BJ (cell line): Measurements from ENCODE around the gene PI4KA. TPM values are rescaled to one million over a fixed set of nuclear protein-coding genes. Genes with fewer than 3 reads are reported as not detected.

Experiments used
- CTCF ChIA-PET: fragments of 350-600 bp; formaldehyde crosslinking; extraction: SDS; loops from one replicate; lab custom pipeline; 2021; ENCODE audit warnings: antibody characterized with exemption, inconsistent platforms; lab: Yijun Ruan, JAX
- POLR2A ChIA-PET: fragments of 300-600 bp; sonication (Branson Sonifier 250); formaldehyde crosslinking; extraction: SDS; loops from one replicate; lab custom pipeline; 2021; ENCODE audit warnings: antibody characterized with exemption; lab: Charles Lee
- DNase-seq: peaks from one replicate; pipeline ENCODE4 v3.0.0-alpha.2; 2011; ENCODE audit warnings: low read depth
- H3K27me3 ChIP-seq: 2 replicates; pipeline ENCODE4 v1.6.0; 2011; ENCODE audit warnings: low read length; ENCODE audit not compliant: control insufficient read depth, insufficient read depth
- H3K36me3 ChIP-seq: 2 replicates; pipeline ENCODE4 v1.5.1; 2011; ENCODE audit warnings: low read length; ENCODE audit not compliant: control insufficient read depth, insufficient read depth
- H3K4me3 ChIP-seq: 2 replicates; pipeline ENCODE4 v1.5.1; 2011; ENCODE audit warnings: low read depth, mild to moderate bottlenecking, control low read depth, low read length
- polyA plus RNA-seq: library from polyadenylated mRNA; depleted of rRNA; stranded (reverse); fragments of >200 nt; gene quantifications from 2 replicates; pipeline ENCODE4 v1.2.3, GENCODE V29; 2011
- TF ChIP-seq, protein P1 (sequence below): IDR thresholded peaks from 2 replicates; pipeline ENCODE4 v1.5.1; 2011; ENCODE audit warnings: low read depth, mild to moderate bottlenecking, control low read depth, inconsistent platforms, low read length, moderate library complexity; ENCODE audit not compliant: insufficient read depth

The PI4KA gene
- polyA plus RNA-seq, 1 experiment, result 34.2 TPM

DNA sequence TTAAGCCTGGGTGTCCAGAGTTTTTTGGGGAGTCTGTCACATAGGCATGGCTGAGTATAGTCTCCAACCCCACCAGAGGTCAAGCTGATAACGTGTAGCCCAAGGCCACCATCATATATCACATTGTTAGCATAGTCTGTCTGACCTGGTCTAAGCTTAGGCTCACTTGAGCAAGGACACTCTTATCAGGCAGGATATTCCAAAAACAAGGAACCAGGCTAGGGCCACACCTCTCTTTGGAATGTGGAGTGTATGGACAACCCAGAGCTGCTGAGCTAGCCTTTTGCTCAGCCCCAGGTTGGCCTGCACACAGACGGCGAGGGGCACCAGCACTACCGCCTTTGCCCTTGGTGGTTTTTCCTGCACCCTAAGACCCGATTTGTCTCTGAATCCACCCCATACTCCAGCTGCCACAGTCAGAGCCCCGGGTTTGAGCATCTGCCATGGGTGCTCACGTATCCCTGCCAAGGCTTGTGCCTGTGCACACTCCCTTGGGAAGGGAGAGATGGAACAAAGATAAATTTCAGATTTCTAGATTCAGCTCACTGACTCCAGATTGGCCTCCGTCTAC is 7.3 kb upstream of the PI4KA start:
- Histone ChIP-seq H3K36me3 (peaks cover 2% of the 10 kb centered on the region; the same call in 1 of the 2 replicates), H3K4me3 (no peak overlapping the region), H3K27me3 (no peaks in the 10 kb centered on the region)
- ChIA-PET CTCF (interaction anchor here (1.2 to 2.0 kb wide), 3 partner anchors 14 to 62 kb away, joined by 3 to 11 read pairs (median 3); no protein-coding TSS in a partner anchor), POLR2A (no interaction called here)
- no peak for DNase-seq
- TF ChIP-seq, protein P1, sequence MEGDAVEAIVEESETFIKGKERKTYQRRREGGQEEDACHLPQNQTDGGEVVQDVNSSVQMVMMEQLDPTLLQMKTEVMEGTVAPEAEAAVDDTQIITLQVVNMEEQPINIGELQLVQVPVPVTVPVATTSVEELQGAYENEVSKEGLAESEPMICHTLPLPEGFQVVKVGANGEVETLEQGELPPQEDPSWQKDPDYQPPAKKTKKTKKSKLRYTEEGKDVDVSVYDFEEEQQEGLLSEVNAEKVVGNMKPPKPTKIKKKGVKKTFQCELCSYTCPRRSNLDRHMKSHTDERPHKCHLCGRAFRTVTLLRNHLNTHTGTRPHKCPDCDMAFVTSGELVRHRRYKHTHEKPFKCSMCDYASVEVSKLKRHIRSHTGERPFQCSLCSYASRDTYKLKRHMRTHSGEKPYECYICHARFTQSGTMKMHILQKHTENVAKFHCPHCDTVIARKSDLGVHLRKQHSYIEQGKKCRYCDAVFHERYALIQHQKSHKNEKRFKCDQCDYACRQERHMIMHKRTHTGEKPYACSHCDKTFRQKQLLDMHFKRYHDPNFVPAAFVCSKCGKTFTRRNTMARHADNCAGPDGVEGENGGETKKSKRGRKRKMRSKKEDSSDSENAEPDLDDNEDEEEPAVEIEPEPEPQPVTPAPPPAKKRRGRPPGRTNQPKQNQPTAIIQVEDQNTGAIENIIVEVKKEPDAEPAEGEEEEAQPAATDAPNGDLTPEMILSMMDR, result no peak

DNA sequence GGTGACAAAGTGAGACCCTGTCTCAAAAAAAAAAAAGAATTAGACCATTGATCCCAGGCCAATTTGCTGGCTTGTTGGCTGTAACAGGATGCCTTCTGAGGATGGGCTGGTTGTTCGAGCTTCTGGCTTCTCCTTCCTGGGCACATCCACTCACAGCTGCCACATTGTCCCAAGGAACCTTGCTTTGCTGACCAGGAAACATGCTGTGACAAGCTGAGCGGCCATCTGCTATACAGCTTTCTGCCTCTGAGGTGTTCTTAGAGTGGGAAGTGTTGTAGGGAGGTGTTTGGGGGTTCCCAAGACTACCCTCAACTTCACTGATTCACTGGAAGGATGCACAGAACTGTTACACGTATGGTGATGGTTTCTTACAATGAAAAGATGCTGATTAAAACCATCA is 6.7 kb upstream of the PI4KA start:
- Histone ChIP-seq H3K4me3 (no peak overlapping the region), H3K27me3 (no peaks in the 10 kb centered on the region), H3K36me3 (no peaks in the 10 kb centered on the region; the same call in 1 of the 2 replicates)
- no peak for DNase-seq
- ChIA-PET POLR2A (interaction anchor here (0.5 kb wide), 1 partner anchor 9 kb away, joined by 8 read pairs; no protein-coding TSS in a partner anchor), CTCF (interaction anchor here (2.0 kb wide), 1 partner anchor 21 kb away, joined by 11 read pairs; no protein-coding TSS in a partner anchor)
- TF ChIP-seq, protein P1, result no peak

DNA sequence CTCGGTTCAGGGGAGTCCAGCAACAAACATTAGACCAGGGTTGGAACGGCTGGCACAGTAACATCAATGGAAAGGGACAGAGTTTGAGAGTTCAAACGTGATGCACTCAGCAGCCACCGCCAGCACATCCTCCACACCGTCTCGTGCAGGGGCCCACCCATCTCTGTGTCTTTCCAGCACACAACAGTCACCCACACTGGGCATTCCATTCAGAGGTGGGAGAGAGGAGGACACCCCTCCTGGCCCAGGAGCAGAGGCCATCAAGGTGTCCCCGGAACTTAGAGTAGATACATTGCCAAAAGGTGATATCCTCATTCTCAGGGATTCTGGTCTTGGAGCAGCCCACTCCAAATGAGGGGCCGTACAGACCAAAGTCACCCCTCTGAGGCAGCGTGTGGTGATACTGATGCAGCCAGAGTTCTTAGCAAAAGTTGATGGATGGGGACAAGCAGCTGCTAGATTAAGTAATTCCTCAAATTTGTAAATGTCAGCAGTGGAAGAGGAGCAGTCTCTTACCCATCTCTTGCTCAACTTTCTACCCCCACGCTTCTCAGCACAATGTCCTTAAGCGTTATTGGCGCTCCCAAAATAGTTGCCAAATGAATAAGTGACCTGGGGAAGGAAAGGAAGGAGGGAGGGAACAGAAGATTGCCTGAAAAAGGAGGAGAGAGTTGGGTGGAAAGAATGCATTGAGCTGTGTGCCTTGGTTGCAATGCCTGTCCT is 5.7 kb upstream of the PI4KA start:
- no peaks in the 10 kb centered on the region for H3K36me3 ChIP-seq
- POLR2A ChIA-PET, result no interaction called here
- TF ChIP-seq, protein P1, result no peak
- DNase-seq, result no peak
- CTCF ChIA-PET, result interaction anchor here (1.0 kb wide), 1 partner anchor 21 kb away, joined by 3 read pairs; no protein-coding TSS in a partner anchor
- H3K27me3 ChIP-seq, result no peaks in the 10 kb centered on the region
- no peak overlapping the region for H3K4me3 ChIP-seq

DNA sequence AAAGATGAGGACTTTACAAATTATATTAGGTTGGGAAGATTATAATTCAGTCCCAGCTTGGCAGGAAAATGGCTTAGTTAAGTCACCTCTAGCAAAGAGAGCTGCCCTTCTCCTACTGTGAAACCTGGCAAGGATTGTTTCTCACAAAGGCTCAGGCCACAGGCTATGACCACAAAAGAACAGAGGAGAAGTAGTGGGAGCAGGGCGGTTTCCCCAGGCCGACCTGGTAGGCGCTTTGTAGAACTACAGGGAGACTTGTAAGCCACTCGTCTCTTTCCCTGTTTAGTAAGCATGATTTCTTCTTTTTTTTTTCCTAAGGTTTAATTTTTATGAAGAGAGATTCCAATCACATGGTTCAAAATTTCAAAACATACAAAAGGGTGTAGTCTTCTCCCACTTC is 4.8 kb upstream of the PI4KA start:
- Histone ChIP-seq H3K36me3 (no peaks in the 10 kb centered on the region), H3K27me3 (no peaks in the 10 kb centered on the region), H3K4me3 (no peak overlapping the region)
- DNase-seq, result no peak
- ChIA-PET CTCF (interaction anchor here (0.9 kb wide), 1 partner anchor 22 kb away, joined by 4 read pairs; no protein-coding TSS in a partner anchor), POLR2A (no interaction called here)
- TF ChIP-seq, protein P1, result no peak

DNA sequence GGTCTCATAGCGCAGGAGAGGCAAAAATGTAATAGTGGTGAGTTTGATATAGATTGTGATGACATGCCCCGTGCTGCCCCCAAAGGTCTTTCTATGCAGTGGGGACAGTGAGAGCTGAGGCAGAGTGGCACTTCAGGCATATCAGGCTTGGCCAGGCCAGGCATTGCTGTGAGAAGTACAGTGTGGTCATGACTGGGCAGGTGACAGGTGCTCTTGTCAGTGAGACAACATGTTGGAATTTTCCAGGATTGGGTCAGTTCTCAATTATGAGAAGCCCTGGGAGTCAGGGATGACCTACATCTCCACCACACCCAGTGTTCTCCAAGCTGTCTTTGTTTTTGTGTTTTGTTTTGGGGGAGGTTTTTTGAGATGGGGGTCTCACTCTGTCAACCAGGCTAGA is 3.9 kb upstream of the PI4KA start:
- TF ChIP-seq, protein P1, result no peak
- ChIA-PET POLR2A (no interaction called here), CTCF (interaction anchor here (0.9 kb wide), 1 partner anchor 23 kb away, joined by 4 read pairs; no protein-coding TSS in a partner anchor)
- Histone ChIP-seq H3K4me3 (no peak overlapping the region), H3K27me3 (no peaks in the 10 kb centered on the region), H3K36me3 (no peaks in the 10 kb centered on the region)
- no peak for DNase-seq
